Endothelial cell of umbilical vein (primary cell): ENCODE results near the gene ADRA2A.

Experiments
- EZH2 ChIP-seq: IDR thresholded peaks from 2 replicates; pipeline ENCODE4 v1.6.1; 2012; ENCODE audit warnings: borderline replicate concordance, low read depth, mild to moderate bottlenecking, moderate library complexity, low read length, inconsistent platforms; ENCODE audit not compliant: severe bottlenecking
- POLR2A ChIP-seq: IDR thresholded peaks from 2 replicates; pipeline ENCODE4 v1.6.1; 2012; ENCODE audit warnings: low read depth, mild to moderate bottlenecking, control low read depth, low read length
- TF ChIP-seq, protein P1 (sequence below), 2 donors: IDR thresholded peaks; 1 replicate in 1 of 2; 2 replicates in 1 of 2; pipeline ENCODE4 v1.5.1; 2011; ENCODE audit warnings: low read length in 2 of 2, mild to moderate bottlenecking in 2 of 2, moderate library complexity in 2 of 2, control low read depth in 1 of 2, inconsistent platforms in 1 of 2, low read depth in 1 of 2; ENCODE audit not compliant: insufficient read depth in 1 of 2; ENCODE audit errors: extremely low read depth in 1 of 2
- TF ChIP-seq, protein P2 (sequence below): IDR thresholded peaks from 2 replicates; pipeline ENCODE4 v1.6.1; 2011; ENCODE audit not compliant: insufficient read depth, insufficient read length

- TF ChIP-seq, protein P1, sequence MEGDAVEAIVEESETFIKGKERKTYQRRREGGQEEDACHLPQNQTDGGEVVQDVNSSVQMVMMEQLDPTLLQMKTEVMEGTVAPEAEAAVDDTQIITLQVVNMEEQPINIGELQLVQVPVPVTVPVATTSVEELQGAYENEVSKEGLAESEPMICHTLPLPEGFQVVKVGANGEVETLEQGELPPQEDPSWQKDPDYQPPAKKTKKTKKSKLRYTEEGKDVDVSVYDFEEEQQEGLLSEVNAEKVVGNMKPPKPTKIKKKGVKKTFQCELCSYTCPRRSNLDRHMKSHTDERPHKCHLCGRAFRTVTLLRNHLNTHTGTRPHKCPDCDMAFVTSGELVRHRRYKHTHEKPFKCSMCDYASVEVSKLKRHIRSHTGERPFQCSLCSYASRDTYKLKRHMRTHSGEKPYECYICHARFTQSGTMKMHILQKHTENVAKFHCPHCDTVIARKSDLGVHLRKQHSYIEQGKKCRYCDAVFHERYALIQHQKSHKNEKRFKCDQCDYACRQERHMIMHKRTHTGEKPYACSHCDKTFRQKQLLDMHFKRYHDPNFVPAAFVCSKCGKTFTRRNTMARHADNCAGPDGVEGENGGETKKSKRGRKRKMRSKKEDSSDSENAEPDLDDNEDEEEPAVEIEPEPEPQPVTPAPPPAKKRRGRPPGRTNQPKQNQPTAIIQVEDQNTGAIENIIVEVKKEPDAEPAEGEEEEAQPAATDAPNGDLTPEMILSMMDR (IDR thresholded peaks at IDR 0.05; ENCODE audit: extremely low read depth in 1 of 2, insufficient read depth in 1 of 2, low read depth in 1 of 2, low read length in 2 of 2): no peak
- TF ChIP-seq, protein P2, sequence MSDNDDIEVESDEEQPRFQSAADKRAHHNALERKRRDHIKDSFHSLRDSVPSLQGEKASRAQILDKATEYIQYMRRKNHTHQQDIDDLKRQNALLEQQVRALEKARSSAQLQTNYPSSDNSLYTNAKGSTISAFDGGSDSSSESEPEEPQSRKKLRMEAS: no peak
- TF ChIP-seq POLR2A (no peak), EZH2 (no peak)
These were observed 22.0 kb downstream of the ADRA2A start for GRCh38 chr10:111098679-111099437.
